Measurements from ENCODE around the gene AP1S1. TPM values are rescaled to one million over a fixed set of nuclear protein-coding genes. Genes with fewer than 3 reads are reported as not detected.

The AP1S1 gene
- total and polyA plus RNA-seq, 2 experiments from 2014 or later = 31.1 to 85.8 TPM

GRCh38 chr7:101140339-101140699, 14.0 kb upstream of the AP1S1 start:
- no peaks in the 10 kb centered on the region for H3K79me2 ChIP-seq
- TF ChIP-seq EZH2 (IDR thresholded peaks at IDR 0.05; ENCODE audit: borderline replicate concordance) = no peak
- no peak for TF ChIP-seq EZH2phosphoT487 (IDR thresholded peaks at IDR 0.05; ENCODE audit: low read depth, severe bottlenecking, unreplicated experiment)
- TF ChIP-seq, protein P1, sequence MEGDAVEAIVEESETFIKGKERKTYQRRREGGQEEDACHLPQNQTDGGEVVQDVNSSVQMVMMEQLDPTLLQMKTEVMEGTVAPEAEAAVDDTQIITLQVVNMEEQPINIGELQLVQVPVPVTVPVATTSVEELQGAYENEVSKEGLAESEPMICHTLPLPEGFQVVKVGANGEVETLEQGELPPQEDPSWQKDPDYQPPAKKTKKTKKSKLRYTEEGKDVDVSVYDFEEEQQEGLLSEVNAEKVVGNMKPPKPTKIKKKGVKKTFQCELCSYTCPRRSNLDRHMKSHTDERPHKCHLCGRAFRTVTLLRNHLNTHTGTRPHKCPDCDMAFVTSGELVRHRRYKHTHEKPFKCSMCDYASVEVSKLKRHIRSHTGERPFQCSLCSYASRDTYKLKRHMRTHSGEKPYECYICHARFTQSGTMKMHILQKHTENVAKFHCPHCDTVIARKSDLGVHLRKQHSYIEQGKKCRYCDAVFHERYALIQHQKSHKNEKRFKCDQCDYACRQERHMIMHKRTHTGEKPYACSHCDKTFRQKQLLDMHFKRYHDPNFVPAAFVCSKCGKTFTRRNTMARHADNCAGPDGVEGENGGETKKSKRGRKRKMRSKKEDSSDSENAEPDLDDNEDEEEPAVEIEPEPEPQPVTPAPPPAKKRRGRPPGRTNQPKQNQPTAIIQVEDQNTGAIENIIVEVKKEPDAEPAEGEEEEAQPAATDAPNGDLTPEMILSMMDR (IDR thresholded peaks at IDR 0.05; ENCODE audit: poor library complexity) = no peak
- no peak overlapping the region for H3K4me3 ChIP-seq
- no peaks in the 10 kb centered on the region for H3K36me3 ChIP-seq (replicated peaks; ENCODE audit: insufficient read depth, low read depth)
- no peaks in the 10 kb centered on the region for H3K9me2 ChIP-seq (replicated peaks; ENCODE audit: insufficient read depth)
- 49% methylated on average over 3 of the region's 3 CpGs for WGBS (ENCODE audit: low lambda C conversion rate, missing lambda C conversion rate)
- no peaks in the 10 kb centered on the region for H3K9me3 ChIP-seq (ENCODE audit: low read depth)
- no peaks in the 10 kb centered on the region for H3K27me3 ChIP-seq
- no peaks in the 10 kb centered on the region for H3K4me1 ChIP-seq (ENCODE audit: insufficient read depth)
- no peaks in the 10 kb centered on the region for H4K20me1 ChIP-seq (ENCODE audit: insufficient read depth, poor library complexity, severe bottlenecking)
- H2AFZ ChIP-seq = no peak overlapping the region
- H3K4me2 ChIP-seq = no peak overlapping the region
- no peak for DNase-seq (ENCODE audit: low spot score)
- H3K27ac ChIP-seq = peak overlapping the region; percentile 8

- no peak overlapping the region for H3K4me2 ChIP-seq
- no peaks in the 10 kb centered on the region for H3K27me3 ChIP-seq
- no peaks in the 10 kb centered on the region for H3K9me3 ChIP-seq (ENCODE audit: low read depth)
- no peak overlapping the region for H3K4me3 ChIP-seq
- no peaks in the 10 kb centered on the region for H3K9me2 ChIP-seq (replicated peaks; ENCODE audit: insufficient read depth)
- no peaks in the 10 kb centered on the region for H3K79me2 ChIP-seq
- H3K4me1 ChIP-seq (ENCODE audit: insufficient read depth) = no peaks in the 10 kb centered on the region
- H3K27ac ChIP-seq = peak overlapping the region; percentile 8
- DNase-seq (ENCODE audit: low spot score) = no peak
- H3K36me3 ChIP-seq (replicated peaks; ENCODE audit: insufficient read depth, low read depth) = no peaks in the 10 kb centered on the region
- 89% methylated on average over 4 of the region's 4 CpGs for WGBS (ENCODE audit: low lambda C conversion rate, missing lambda C conversion rate)
- no peak for TF ChIP-seq EZH2 (IDR thresholded peaks at IDR 0.05; ENCODE audit: borderline replicate concordance)
- TF ChIP-seq, protein P1 (IDR thresholded peaks at IDR 0.05; ENCODE audit: poor library complexity) = no peak
- no peak for TF ChIP-seq EZH2phosphoT487 (IDR thresholded peaks at IDR 0.05; ENCODE audit: low read depth, severe bottlenecking, unreplicated experiment)
- no peak overlapping the region for H2AFZ ChIP-seq
- no peaks in the 10 kb centered on the region for H4K20me1 ChIP-seq (ENCODE audit: insufficient read depth, poor library complexity, severe bottlenecking)
These were observed 13.4 kb upstream of the AP1S1 start for GRCh38 chr7:101140746-101141382.

GRCh38 chr7:101151908-101152651, 2.2 kb upstream of the AP1S1 start:
- WGBS (ENCODE audit: low lambda C conversion rate, missing lambda C conversion rate) = 71% methylated on average over 2 of the region's 2 CpGs
- H3K9me2 ChIP-seq (replicated peaks; ENCODE audit: insufficient read depth) = no peaks in the 10 kb centered on the region
- TF ChIP-seq EZH2phosphoT487 (IDR thresholded peaks at IDR 0.05; ENCODE audit: low read depth, severe bottlenecking, unreplicated experiment) = no peak
- TF ChIP-seq, protein P1 (IDR thresholded peaks at IDR 0.05; ENCODE audit: poor library complexity) = no peak
- no peak for TF ChIP-seq EZH2 (IDR thresholded peaks at IDR 0.05; ENCODE audit: borderline replicate concordance)

More at GRCh38 chr7:101151908-101152651, 2.2 kb upstream of the AP1S1 start:
- H3K4me1 ChIP-seq (ENCODE audit: insufficient read depth) = no peaks in the 10 kb centered on the region
- no peak overlapping the region for H3K4me3 ChIP-seq
- no peak for DNase-seq (ENCODE audit: low spot score)
- no peaks in the 10 kb centered on the region for H3K36me3 ChIP-seq (replicated peaks; ENCODE audit: insufficient read depth, low read depth)
- H2AFZ ChIP-seq = no peak overlapping the region
- no peak overlapping the region for H3K27ac ChIP-seq
- peaks cover 16% of the 10 kb centered on the region for H3K79me2 ChIP-seq
- no peaks in the 10 kb centered on the region for H3K27me3 ChIP-seq
- H3K9me3 ChIP-seq (ENCODE audit: low read depth) = no peaks in the 10 kb centered on the region
- H3K4me2 ChIP-seq = no peak overlapping the region
- H4K20me1 ChIP-seq (ENCODE audit: insufficient read depth, poor library complexity, severe bottlenecking) = no peaks in the 10 kb centered on the region
